HG03457 (cell line): Measurements from ENCODE around the gene GNPNAT1.
"Not testable (repeated sequence)": the region's sequence is repeated elsewhere in the genome, so short reads cannot be mapped to it uniquely, and the experiment has no call there.

Experiments used
- ATAC-seq: cut with Tn5 transposase; IDR thresholded peaks from one replicate; pipeline ENCODE4 v1.9.1; 2021; ENCODE audit warnings: moderate number of reproducible peaks; ENCODE audit not compliant: unreplicated experiment

Gene GNPNAT1

GRCh38 chr14:52729925-52730708 lies 61.3 kb downstream of the GNPNAT1 start, which contains the start of gene STYX:
Gene STYX (plus strand): TSS chr14:52730166. CDS start chr14:52730475, 309 bp downstream.
- ATAC-seq: peak; percentile 91

- no peak for ATAC-seq
These were observed 61.9 kb downstream of the GNPNAT1 start for GRCh38 chr14:52729585-52729924.

GRCh38 chr14:52729035-52729434 lies 62.4 kb downstream of the GNPNAT1 start:
- not testable (repeated sequence) for ATAC-seq

- ATAC-seq: not testable (repeated sequence)
These were observed 63.9 kb downstream of the GNPNAT1 start for GRCh38 chr14:52727509-52727908.
